GOT3 (cell line): ENCODE data around the gene LRRC39.
"Not testable (repeated sequence)": the region's sequence is repeated elsewhere in the genome, so short reads cannot be mapped to it uniquely, and the experiment has no call there.

Experiments
- DNase-seq: peaks from one replicate; lab custom pipeline; 2025; ENCODE audit warnings: mixed read lengths; lab: John Stamatoyannopoulos, UW

LRRC39 gene

DNA sequence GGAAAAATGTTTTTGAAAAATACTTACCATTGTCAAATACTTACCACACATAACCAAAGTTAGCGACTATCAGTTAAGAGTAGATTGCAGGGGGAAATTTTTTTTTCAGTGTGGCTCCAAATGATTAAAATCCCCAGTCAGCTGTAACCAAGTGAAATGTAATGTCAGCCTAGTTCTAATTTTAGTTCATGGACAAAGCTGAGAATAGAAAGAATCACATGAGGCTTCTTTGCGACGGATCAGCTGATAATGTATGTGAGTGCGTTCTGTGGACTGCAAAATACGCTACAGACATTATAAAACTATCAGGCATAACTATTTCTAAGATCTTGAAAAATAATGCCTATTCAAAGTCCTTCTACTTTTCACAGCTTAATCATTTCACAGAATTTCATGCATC, at the start of gene LRRC39:
Gene LRRC39 (minus strand): TSS at position 166 of the 400 bp plus-strand sequence. CDS start 9,740 bp downstream, outside the sequence.
- no peak for DNase-seq

DNA sequence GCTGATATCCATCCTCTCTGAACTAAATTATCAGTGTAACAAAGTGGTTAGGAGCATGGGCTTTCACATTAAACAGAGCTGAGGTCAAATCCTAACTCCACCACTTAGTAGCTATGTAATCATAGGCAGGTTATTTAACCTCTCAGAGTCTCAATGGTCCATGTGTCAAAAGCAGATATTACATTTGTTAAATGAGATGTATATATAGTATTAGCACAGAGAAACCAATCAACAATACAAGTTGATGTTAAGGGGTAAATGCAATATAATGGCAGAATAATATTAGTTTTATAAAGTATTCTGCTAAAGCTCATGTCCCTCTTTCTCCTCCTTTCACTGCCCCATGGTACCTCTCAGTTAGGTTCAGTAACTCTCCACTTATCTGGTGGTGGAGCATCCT, 44.4 kb upstream of the LRRC39 start:
- DNase-seq: no peak

DNA sequence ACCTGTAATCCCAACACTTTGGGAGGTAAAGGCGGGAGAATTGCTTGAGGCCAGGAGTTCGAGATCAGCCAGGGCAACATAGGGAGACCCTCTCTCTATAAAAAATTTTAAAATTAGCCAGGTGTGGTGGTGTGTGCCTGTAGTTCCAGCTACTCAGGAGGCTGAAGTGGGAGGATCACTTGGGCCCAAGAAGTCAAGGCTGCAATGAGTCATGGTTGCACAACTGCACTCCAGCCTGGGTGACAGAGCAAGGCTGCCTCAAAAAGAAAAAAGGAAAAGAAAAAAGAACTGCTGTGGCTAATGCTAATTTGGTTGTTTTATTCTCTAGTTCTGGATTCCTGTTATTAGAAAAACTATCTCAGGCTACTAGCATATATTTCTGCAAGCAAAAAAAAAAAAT, 41.8 kb upstream of the LRRC39 start:
- DNase-seq: no peak

DNA sequence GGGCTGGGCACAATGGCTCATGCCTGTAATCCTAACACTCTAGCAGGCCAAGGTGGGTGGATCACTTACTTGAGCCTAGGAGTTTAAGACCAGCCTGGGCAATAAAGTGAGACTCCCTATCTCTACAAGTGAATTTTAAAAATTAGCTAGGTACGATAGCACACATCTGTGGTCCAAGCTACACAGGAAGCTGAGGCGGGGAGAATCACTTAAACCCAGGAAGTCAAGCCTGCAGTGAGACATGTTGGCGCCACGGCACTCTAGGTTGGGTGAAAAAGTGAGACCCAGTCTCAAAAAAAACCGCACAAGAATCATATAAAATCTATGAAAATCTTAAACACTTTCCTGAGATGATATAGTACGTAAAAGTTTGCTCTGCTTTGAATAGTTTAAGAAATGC, 41.4 kb upstream of the LRRC39 start:
- DNase-seq: no peak

DNA sequence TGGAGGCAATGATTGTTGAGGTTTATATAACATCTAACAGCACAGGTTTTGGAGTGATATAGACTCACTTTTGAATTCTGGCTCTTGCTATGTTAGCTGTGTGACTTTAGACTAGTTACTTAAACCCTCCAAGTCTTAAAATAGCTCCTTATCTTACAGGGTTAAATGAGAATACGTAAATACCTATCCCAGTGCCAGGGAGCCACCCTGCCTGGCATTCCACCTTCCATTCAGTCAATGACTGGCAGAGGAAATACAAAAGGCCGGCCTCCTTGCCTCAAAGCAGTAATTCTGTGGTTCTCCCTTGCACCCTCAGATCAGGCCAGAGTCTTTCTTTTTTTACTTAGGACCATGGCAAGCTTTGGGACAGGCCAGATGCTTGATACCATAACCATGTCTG, 39.8 kb upstream of the LRRC39 start:
- DNase-seq: no peak

DNA sequence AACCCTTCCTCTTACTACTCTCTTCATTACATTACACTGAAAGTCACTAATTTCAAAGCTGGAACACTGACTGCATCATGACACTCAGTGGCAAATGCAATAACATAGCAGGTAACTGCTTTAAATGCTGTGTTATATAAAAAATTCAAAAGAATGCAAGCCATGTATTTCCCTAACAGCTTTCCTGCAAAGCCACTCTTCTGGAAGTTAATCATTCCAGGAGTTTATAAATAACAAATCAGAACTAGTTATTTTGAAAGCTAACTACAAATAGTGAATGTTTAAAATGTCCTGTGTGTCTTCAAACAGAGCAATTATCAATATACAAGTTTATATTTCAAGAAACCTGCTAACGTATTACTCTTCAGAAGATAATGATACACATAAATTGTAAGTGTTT, 37.0 kb upstream of the LRRC39 start:
- DNase-seq: no peak

DNA sequence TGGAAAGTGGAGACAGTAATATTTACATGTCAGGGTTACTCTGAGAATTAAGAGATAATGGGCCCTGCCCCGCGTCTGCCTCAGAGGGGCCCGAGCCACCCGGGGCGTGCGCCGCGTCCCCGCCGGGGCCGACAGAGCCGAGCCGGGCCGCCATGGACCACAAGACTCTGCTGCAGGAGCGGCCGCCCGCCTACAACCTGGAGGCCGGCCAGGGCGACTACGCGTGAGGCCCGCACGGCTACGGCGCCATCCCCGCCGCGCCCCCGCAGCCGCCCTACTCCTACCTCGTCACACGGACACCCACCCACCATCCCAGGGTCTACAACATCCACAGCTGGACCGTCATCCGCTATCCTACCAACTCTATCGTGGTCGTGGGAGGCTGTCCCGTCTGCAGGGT, 35.1 kb upstream of the LRRC39 start:
- no peak for DNase-seq

DNA sequence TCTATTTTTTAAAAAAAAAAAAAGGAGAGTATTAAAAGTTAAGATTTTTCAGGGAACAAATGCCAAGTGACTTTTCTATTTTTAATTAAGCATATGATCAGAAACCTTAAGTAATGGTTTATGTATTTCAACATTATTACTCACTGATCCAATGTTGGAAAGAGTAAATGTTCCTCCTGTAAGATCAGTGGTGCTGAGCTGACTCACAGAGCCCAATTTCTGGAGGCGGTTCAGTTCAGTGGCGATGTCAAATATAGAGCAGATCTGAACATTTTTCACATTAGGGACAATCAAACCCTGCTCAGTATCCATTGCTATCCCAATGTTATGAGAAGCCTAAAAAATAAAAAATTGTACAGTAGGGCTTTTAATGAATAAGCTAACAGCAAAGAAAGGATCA, 28.2 kb upstream of the LRRC39 start:
- DNase-seq: no peak

DNA sequence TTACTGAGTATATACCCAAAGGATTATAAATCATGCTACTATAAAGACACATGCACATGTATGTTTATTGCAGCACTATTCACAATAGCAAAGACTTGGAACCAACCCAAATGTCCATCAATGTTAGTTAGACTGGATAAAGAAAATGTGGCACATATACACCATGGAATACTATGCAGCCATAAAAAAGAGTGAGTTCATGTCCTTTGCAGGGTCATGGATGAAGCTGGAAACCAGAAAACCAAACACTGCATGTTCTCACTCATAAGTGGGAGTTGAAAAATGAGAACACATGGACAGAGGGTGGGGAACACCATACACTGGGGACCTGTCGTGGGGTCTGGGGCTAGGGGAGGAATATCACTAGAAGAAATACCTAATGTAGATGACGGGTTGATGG, 27.5 kb upstream of the LRRC39 start:
- not testable (repeated sequence) for DNase-seq

DNA sequence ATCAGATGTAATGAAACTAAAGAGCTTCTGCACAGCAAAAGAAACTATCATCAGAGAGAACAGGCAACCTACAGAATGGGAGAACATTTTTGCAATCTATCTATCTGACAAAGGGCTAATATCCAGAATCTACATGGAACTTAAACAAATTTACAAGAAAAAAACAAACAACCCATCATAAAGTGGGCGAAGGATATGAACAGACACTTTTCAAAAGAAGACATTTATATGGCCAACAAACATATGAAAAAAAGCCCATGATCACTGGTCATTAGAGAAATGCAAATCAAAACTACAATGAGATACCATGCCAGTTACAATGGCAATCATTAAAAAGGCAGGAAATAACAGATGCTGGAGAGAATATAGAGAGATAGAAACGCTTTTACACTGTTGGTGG, 27.0 kb upstream of the LRRC39 start:
- not testable (repeated sequence) for DNase-seq

DNA sequence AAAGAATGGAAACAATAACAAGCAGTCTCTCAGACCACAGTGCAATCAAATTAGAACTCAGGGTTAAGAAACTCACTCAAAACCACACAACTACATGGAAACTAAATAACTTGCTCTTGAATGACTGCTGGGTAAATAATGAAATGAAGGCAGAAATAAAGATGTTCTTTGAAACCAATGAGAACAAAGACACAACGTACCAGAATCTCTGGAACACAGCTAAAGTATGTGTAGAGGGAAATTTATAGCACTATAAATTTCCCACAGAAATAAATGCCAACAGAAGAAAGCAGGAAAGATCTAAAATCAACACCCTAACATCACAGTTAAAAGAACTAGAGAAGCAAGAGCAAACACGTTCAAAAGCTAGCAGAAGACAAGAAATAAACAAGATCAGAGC, 24.6 kb upstream of the LRRC39 start:
- not testable (repeated sequence) for DNase-seq

DNA sequence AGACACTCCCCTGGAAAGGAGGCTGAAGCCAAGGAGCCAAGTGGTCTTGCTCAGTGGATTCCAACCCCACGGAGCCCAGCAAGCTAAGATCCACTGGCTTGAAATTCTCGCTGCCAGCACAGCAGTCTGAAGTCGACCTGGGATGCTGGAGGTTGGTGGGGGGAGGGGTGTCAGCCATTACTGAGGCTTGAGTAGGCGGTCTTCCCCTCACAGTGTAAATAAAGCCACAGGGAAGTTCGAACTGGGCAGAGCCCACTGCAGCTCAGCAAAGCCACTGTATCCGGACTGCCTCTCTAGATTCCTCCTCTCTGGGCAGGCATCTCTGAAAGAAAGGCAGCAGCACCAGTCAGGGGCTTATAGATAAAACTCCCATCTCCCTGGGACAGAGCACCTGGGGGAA, 22.0 kb upstream of the LRRC39 start:
- DNase-seq: not testable (repeated sequence)

DNA sequence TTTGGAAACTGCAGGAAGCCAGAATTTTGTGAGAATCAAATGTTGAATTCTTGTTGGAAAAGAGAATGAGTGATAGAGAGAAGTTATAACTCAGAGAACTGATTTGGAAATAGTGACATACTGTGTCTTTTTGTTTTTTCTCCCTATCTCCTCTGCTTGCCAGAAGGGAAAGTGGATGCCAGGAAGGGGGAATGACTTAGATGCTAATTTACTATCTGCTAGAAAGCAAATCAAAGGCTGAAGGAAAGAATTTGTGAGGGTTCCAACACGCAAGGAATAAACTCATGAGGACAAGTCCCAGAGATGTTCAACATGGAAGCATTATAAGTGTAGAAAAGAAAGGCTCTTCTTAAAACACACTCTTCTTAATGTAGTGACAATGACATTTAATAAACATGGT, 20.5 kb upstream of the LRRC39 start:
- no peak for DNase-seq

DNA sequence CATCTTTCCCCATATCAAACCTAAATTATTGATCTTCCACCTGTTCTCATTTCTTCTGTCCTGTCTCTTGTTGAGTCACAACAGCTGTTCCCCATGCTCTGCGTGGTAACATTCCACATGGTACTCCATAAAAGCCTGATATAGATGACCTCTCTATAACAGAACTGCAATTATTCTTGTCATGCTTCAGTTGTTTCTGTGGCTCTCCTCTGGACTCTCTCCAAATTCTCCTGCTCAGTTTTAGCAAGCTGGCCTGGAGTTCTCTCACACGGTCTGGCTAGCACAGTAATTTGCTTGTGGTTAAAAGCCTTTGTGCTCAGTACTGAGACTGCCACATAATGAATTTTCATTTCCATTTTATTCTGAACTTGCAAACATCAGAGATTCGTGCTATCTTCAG, 10.6 kb upstream of the LRRC39 start:
- no peak for DNase-seq

DNA sequence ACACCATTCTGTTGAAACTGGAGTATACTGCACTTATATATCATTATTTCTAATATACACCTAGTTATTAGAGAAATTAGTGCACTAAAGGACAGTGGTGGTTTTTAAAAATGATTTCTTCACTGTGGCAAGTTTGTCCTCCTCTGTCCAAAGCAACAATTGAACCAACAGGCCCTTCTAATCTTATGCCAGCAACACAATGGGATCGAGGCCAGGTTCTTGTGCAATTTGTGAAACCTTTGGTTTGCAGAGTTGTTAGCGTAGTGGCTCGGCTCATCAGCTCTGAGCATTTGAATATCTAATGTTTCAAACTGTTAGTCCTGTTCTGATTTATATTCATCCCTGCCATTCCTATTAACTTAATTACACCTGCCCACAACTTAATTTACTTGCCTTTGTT, 9.9 kb upstream of the LRRC39 start:
- no peak for DNase-seq

DNA sequence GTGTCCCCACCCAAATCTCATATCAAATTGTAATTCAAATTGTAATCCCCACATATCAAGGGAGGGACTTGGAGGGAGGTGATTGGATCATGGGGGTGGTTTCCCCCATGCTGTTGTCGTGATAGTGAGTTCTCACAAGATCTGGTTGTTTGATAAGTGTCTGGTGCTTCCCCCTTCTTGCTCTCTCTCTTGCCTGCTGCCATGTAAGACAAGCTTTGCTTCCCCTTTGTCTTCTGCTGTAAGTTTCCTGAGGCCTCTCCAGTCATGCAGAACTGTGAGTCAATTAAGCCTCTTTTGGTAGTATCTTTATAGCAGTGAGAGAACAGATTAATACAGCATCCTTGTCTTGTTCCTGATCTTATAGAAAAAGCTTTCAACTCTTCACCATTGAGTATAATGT, 6.5 kb upstream of the LRRC39 start:
- no peak for DNase-seq

DNA sequence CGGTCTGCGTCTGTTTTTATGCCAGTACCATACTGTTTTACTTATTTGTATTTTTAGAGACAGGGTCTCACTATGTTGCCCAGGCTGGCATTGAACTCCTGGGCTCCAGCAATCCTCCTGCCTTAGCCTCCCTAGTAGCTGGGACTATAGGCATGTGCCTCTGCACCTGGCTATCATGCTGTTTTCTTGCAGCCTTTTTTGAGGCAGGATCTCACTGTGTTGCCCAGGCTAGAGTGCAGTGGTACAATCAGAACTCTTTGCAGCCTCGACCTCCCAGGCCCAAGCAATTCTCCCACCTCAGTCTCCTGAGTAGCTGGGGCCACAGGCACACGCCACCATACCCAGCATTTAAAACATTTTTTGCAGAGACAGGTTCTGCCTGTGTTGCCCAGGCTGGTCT, 5.3 kb upstream of the LRRC39 start:
- DNase-seq: no peak

DNA sequence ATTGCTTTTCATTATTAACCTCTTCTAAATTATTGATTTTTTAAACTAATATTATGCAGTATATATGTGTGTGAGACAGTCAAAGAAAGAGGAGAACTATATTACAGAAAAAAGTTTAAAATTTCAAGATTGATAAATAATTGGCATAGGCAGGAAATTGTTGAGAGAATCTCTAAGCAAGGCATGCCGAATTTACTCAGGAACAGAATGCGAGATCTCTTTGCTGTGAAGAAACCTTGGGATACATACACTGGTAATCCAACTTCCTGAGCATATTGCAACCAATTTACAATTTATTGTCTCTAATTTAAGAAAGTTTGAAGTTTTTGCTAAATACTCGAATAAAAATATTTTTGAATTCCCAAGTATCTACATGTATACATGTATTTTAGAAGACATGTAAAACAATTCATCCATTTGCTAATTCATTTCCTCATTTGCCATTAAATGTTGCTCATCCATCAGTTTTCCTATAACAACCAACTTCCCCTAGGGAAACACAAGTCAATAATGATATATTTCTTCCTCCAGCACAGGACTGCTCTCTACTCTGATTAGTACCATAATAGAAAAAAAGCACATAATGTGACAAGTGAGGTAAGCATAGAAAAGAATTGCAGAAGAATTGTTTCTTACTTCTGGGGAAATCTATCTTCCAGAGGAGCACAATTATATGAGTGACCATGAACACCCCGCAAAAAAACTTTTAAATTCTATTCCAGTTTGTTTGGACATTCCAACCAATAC, 588 bp downstream of the LRRC39 start:
- no peak for DNase-seq

DNA sequence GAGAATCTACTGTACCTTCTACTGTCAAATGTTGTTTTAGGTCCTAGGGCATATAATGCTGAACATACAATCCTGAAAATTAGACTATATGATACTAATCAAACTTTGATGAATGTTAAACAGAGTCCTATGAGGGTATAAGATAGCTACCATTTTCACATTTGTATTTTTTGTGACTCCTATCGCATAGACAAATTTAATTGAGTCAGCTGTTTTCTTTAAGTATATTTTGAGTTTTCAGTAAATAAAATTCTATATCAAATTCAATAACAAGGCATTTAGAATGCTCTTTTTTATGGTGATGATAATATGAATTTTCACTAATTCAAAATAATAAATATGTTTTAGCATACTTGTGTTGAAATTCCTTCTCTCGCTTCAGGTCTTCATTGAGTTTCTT, 10.0 kb downstream of the LRRC39 start:
- DNase-seq: no peak

DNA sequence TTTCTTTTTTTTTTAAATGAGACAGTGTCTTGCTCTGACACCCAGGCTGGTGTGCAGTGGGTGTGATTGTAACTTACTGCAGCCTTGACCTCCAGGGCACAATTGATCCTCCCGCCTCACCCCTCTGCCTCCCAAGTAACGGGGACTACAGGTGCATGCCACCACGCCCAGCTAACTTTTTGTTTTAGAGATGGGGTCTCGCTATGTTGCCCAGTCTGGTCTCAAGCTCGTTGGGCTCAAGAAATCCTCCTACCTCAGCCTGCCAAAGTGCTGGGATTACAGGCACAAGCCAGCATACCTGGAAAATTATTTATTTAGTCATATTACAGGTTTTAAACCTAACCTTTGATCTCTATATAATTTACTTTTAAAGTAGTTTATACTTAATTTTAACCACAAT, 13.4 kb downstream of the LRRC39 start:
- no peak for DNase-seq

DNA sequence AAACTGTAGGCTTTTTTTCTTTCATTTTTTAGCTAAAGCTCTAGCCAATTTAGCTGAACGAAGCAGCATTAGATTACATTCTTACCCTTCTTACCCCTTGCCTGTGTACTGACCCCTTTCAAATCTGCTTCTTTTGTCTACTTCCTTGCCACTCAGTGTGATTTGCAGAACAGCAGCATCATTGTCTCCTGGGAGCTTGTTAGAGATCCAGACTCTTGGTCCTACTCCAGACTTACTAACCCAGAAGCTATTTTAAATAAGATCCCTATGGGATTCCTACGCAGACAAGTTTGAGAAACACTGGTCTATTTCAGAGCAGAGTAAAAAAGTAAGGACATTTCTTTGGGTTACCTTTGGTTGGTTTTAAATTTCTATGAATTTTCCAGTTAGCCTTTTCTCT, 13.8 kb downstream of the LRRC39 start:
- no peak for DNase-seq

DNA sequence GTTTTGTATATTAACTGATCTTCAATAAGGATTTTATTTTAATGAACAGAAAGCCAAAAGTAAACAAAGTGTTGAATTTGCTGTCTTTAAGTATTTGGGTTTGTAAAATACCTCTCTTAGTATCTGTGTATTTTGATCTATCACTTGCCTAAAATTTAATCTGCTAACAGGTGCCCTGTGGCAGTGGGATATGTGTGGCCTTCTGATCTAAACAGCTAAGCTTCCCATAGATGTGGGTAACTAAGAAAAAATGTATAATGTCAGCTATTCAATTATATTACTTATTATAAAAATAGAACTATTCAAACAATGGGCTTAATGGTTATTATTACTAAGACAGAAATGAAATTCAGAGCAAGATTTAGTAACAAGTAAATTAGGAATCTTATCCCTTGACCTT, 15.2 kb downstream of the LRRC39 start:
- no peak for DNase-seq

DNA sequence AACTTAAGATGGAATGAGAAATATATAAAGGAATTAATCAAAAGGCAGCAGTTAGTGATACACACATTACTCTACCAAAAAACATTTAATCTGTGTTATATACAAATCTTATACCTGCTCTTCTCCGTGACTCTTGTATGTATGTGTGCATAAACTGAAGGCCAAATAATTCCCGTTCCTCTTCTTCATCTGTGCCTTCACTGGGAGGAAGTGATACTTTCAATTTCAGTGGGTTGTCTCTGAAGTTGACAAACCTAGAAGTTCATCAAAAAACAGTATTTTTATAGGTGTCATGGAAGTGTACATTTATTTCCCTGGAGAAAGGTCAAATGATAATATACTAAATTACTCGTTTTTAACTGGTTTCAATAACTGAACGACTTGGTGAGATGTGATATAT, 25.8 kb downstream of the LRRC39 start:
- no peak for DNase-seq

DNA sequence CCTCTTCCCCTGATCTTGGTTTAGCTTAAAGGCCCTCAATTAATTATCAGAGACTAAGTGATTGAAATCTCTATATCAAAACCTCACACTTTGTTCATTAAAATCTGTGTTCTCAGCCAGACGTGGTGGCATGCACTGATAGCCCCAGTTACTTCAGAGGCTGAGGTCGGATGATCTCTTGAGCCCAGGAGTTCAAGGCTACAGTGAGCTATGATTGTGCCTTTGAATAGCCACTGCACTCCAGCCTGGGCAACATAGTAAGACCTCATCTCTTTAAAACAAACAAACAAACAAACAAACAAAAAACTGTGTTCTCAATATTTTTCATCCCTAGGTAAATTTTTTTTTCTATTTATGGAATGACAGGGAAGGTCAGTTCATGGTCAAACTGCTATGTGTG, 26.4 kb downstream of the LRRC39 start:
- no peak for DNase-seq
